SH-SY5Y (cell line): ENCODE results near the gene YDJC.

Experiments
- GATA2 ChIP-seq: IDR thresholded peaks from 2 replicates; pipeline ENCODE4 v1.6.1; 2011; ENCODE audit warnings: mild to moderate bottlenecking, low read depth, low read length
- GATA3 ChIP-seq: IDR thresholded peaks from 2 replicates; pipeline ENCODE4 v1.6.1; 2011; ENCODE audit warnings: low read depth, mild to moderate bottlenecking, low read length, moderate library complexity

YDJC gene

DNA sequence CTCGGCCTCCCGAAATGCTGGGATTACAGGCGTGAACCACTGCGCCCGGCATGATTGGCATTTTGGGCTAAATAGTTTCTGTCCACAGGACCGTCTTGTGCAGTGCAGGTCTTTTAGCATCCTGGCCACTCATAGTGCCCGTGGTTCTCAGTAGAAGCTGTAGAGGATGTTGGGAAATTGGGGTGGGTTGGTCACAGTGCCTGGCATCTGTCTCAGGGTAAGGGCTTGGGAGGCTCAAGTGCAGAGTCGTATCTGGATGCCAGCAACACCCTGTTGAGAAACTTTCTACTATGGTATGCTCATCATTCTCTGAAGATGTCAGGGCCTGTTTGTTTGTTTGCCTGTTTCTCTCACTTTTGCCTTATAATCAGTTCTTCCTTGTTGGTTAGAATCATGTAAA is 40.4 kb downstream of the YDJC start:
- no peak for TF ChIP-seq GATA3
- no peak for TF ChIP-seq GATA2

DNA sequence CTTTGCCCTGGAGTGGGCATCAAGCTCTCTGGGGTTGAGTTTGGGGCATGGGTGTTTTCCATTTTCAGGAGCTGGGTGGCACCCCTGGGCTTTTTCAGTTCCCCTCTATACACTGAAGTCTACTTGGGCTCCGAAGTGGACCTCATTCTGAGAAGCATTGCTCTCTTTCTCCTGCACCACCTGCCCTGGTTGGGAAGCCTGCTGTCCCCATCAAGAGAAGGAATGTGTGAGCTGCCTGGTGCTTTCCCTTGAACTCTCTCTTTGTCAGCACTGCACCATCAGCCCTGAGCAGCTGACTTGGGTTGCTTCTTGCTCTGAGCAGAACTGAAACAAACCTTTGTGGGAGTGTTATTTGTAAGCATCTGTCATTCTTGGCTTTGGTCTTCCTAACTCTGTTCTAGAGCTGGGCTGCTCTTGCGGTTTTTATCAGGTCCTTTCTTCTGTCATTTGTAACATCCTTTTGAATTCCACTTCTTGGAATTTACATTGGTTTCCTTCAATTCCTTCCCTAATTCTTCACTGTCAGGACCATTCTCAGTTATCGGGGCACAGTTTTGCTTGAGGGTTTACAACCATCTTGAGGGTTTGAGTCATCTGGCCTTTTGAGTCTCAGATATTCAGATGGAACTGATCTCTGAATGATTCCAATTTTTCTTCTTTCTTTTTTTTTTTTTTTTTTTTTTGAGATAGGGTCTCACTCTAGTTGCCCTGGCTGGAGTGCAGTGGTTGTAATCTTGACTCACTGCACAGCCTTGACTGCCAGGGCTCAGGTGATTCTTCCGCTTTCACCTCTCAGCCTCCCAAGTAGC is 41.8 kb downstream of the YDJC start:
- TF ChIP-seq GATA2 (no peak), GATA3 (no peak)

DNA sequence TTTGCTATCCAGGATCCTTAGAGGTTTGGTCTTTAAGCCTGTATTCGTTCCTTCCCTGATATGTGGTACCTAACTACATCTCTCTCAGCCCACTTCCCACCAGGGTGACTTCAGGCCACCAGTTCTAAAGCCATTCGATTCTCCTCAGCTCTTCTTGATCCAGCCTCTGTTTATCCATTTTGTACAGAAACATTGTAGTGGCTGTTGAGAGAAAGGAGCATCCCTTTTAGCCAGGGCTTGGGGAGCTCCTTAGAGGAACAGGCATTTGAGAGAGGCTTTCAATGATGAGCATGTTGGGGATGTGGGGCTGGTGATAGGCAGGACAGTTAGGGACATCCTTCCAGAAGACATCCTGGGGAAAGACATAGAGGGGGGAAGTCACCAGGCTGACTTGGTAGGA is 44.4 kb downstream of the YDJC start:
- TF ChIP-seq GATA2 (no peak), GATA3 (no peak)

DNA sequence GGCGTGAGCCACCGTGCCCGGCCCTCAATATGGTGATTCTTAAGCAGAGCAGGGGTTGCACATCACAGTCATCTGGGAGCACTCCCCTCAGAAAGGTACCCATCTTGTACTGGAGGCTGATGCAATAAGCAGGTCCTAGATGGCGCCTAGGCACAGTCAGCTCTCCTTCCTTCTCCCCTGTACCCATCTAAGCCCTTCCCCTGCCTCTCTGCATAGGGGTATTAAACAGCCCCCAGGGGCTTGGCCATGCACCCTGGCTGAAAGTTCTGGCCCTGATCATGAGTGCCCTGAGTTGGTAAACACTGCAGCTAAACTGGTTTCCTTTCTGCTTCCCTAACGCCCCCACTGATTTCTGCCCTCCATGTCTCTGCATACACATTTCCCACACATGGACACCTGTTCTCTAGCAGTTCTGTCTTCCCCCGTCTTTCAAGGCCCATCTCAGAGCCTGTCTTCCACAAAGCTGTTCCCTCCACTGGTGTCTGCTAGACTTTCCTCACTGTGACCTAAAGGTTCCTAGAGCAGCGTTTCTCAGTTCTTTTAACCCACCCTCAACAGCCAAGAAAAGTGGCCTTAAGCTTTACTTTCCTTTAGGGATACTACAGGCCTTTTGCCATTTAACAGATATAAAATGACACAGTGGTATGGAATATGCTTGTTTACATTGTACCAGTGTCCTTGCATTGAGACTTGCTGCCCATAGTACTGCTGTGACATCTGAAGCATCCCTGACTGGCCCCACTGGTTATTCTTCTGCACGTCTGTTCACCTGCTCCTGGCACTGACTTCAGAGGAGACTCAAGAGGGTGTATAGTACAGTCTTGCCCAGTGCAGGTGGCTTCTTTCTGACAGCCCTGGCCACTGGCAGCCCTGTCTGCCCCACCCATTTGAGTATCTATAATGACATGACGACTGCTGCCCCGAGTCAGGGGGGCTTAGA is 46.8 kb downstream of the YDJC start:
- TF ChIP-seq GATA3 (no peak), GATA2 (no peak)

DNA sequence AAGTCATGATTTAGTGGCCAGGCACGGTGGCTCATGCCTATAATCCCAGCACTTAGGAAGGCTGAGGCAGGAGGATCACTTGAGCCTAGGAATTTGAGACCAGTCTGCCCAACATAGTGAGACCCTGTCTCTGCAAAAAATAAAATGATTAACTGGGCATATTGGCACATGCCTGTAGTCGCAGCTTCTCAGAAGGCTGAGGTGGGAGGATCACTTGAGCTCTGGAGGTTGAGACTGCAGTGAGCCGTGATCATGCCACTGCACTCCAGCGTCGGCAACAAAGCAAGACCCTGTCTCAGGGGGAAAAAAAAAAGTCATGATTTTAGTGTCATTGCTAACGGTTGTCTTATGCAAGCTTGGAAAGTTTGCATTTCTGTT is 50.4 kb downstream of the YDJC start:
- TF ChIP-seq GATA3 = no peak
- no peak for TF ChIP-seq GATA2
